HG03565 (cell line): ENCODE results near the gene ABCC5.
"Not testable (repeated sequence)": the region's sequence is repeated elsewhere in the genome, so short reads cannot be mapped to it uniquely, and the experiment has no call there.

Source experiments
- ATAC-seq: cut with Tn5 transposase; IDR thresholded peaks from one replicate; pipeline ENCODE4 v1.9.1; 2021; ENCODE audit warnings: mild to moderate bottlenecking, moderate library complexity; ENCODE audit not compliant: unreplicated experiment

The ABCC5 gene

GRCh38 chr3:184016811-184017671 lies 643 bp downstream of the ABCC5 start:
- peak; percentile 44 for ATAC-seq

- no peak for ATAC-seq
Observed at GRCh38 chr3:184016169-184016570, 1.5 kb downstream of the ABCC5 start.

- no peak for ATAC-seq
Observed at GRCh38 chr3:184015381-184016019, 2.2 kb downstream of the ABCC5 start.

- no peak for ATAC-seq
Observed at GRCh38 chr3:184011937-184012889, 5.5 kb downstream of the ABCC5 start.

GRCh38 chr3:184011230-184011876 lies 6.3 kb downstream of the ABCC5 start:
- ATAC-seq = no peak

GRCh38 chr3:184008161-184008560 lies 9.5 kb downstream of the ABCC5 start:
- ATAC-seq = no peak

GRCh38 chr3:184007143-184007813 lies 10.4 kb downstream of the ABCC5 start:
- ATAC-seq = not testable (repeated sequence)

GRCh38 chr3:184005941-184006507 lies 11.7 kb downstream of the ABCC5 start:
- ATAC-seq = no peak

GRCh38 chr3:184004476-184004875 lies 13.2 kb downstream of the ABCC5 start:
- ATAC-seq = no peak

- no peak for ATAC-seq
Observed at GRCh38 chr3:184003187-184003967, 14.3 kb downstream of the ABCC5 start.

- no peak for ATAC-seq
Observed at GRCh38 chr3:184002469-184002868, 15.2 kb downstream of the ABCC5 start.

- no peak for ATAC-seq
Observed at GRCh38 chr3:184001761-184002160, 15.9 kb downstream of the ABCC5 start.

GRCh38 chr3:183991403-183991802 lies 26.3 kb downstream of the ABCC5 start:
- ATAC-seq = no peak

- ATAC-seq = no peak
Observed at GRCh38 chr3:183988216-183988790, 29.4 kb downstream of the ABCC5 start.

GRCh38 chr3:183987000-183987600 lies 30.6 kb downstream of the ABCC5 start:
- no peak for ATAC-seq

- no peak for ATAC-seq
Observed at GRCh38 chr3:183984749-183985729, 32.6 kb downstream of the ABCC5 start.

- ATAC-seq = no peak
Observed at GRCh38 chr3:183984127-183984740, 33.5 kb downstream of the ABCC5 start.
